ENCODE data around the gene DLST. TPM values are rescaled to one million over a fixed set of nuclear protein-coding genes. Genes with fewer than 3 reads are reported as not detected.

Gene DLST
- total and polyA plus RNA-seq, 2 of the 4 experiments (the other 2 are of a cell fraction): 58.6 to 119 TPM

DNA sequence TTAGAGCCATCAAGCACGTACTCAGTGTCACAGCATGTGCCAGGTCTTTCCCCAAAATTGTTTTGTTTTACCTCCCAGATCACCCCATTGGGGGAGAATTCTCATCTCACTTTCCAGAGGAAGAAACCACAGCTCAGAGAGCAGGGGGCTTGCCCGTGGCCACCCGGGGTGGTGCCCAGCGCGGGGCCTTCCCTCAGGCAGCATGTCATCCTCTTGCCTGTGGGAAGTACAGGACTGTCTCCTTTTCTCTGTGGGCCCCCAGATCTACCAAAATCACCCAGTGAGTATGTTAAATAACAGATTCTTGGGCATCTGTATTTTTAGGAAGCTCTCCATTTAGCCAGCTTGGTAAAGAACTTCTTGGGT, 35.4 kb downstream of the DLST start:
- WGBS, 2 experiments (ENCODE audit: extremely low coverage in 2 of 2, insufficient read length in 1 of 2): no CpG with 5 or more reads among the region's 5 CpGs
- Histone ChIP-seq H4K8ac (ENCODE audit: low read depth in 2 of 2, low read length in 2 of 2) (no peak overlapping the region), H2BK15ac (ENCODE audit: low read depth, low read length) (no peak overlapping the region), H3K27me3 (ENCODE audit: control insufficient read depth, insufficient read depth, low read length) (no peaks in the 10 kb centered on the region), H3K4me2 (ENCODE audit: low read depth, low read length) (no peak overlapping the region), H3K14ac (replicated peaks; ENCODE audit: low read depth, low read length) (no peak overlapping the region), H3K9me3 (ENCODE audit: control insufficient read depth, insufficient read depth, low read length) (no peaks in the 10 kb centered on the region), H3K36me3 (ENCODE audit: control insufficient read depth, insufficient read depth, low read length) (no peaks in the 10 kb centered on the region), H2BK20ac (ENCODE audit: low read depth, low read length) (no peak overlapping the region), H4K91ac (ENCODE audit: insufficient read depth, low read depth, low read length) (no peak overlapping the region), H2BK5ac (ENCODE audit: low read depth, low read length, poor library complexity, severe bottlenecking) (no peak overlapping the region), H3K79me1 (ENCODE audit: low read depth in 1 of 2, low read length in 2 of 2) (no peaks in the 10 kb centered on the region), H3K23ac (ENCODE audit: low read depth, low read length) (no peak overlapping the region), H2AFZ (replicated peaks; ENCODE audit: low read length, poor library complexity) (no peak overlapping the region), H3K56ac (ENCODE audit: extremely low read depth, insufficient read depth, low read length) (no peak overlapping the region), H3K18ac (ENCODE audit: low read depth, low read length) (no peak overlapping the region), H2AK9ac (replicated peaks; ENCODE audit: low read depth, low read length, poor library complexity) (no peak overlapping the region), H3K9me1 (ENCODE audit: insufficient read depth, low read length) (0 out of 2 replicates have a peak, but pooled peaks cover 2% of the 10 kb centered on the region), H3K9ac (ENCODE audit: low read depth, low read length) (no peak overlapping the region), H3K4me1 (ENCODE audit: control insufficient read depth, insufficient read depth, low read length) (peaks cover 4% of the 10 kb centered on the region; the same call in 1 of the 2 replicates), H4K20me1 (ENCODE audit: insufficient read depth, low read length) (no peaks in the 10 kb centered on the region), H4K5ac (ENCODE audit: low read depth, low read length) (no peak overlapping the region), H3K4ac (ENCODE audit: low read depth, low read length) (no peak overlapping the region), H2AK5ac (ENCODE audit: low read depth, low read length) (no peak overlapping the region), H2BK120ac (ENCODE audit: low read depth, low read length) (no peak overlapping the region), H3K27ac (ENCODE audit: insufficient read depth, low read length) (no peak overlapping the region), H3K4me3 (ENCODE audit: insufficient read depth, low read depth, low read length) (no peak overlapping the region)
- ChIA-PET POLR2A (ENCODE audit: unreplicated experiment) (no interaction called here), CTCF (no interaction called here)
- ATAC-seq (ENCODE audit: low read depth): no peak
- BruUV-seq (replicated peaks): no TSS peak
- TF ChIP-seq RCOR1 (IDR thresholded peaks at IDR 0.05; ENCODE audit: insufficient replicate concordance, low read length): no peak
- no peak for DNase-seq
- intact Hi-C loops (cut with micrococcal nuclease) (no loop called here), dilution Hi-C loops (cut with HindIII; ENCODE audit: low sequenced_read_pairs, unreplicated experiment) (no loop called here), in situ Hi-C loops (cut with MboI; ENCODE audit: low sequenced_read_pairs) (loop anchor here (10.0 kb wide), 1 partner anchor 388 kb away; no protein-coding TSS in a partner anchor)

Measured in IMR-90 (cell line).